K562 (cell line): ENCODE measurements around the gene CALCOCO2. TPM values are rescaled to one million over a fixed set of nuclear protein-coding genes. Genes with fewer than 3 reads are reported as not detected.

ENCODE experiments used
- ATAC-seq: fragments of 200-7000 bp; cut with Tn5 transposase; 3 replicates; pipeline ENCODE4 v1.9.1; 2020; ENCODE audit warnings: moderate library complexity
- Bru-seq: library from RNA; stranded (reverse); fragments of 400-500 nt; gene quantifications from one replicate; lab custom pipeline; 2021; lab: Mats Ljungman, UMichigan
- BruChase-seq, 2 experiments: library from RNA; stranded (reverse); fragments of 400-500 nt; gene quantifications; one replicate each; lab custom pipeline; 2021; lab: Mats Ljungman, UMichigan
- BruUV-seq: library from RNA; stranded (reverse); fragments of 400-500 nt; replicated peaks from 2 replicates; lab custom pipeline; 2021; lab: Mats Ljungman, UMichigan
- CTCF ChIA-PET: fragments of 300-600 bp; formaldehyde crosslinking; extraction: SDS; loops from one replicate; lab custom pipeline; 2021; ENCODE audit warnings: low intra/inter-chr PET ratio; lab: Yijun Ruan, JAX
- POLR2A ChIA-PET: fragments of 300-600, 350-650 bp; sonication (Branson Sonifier 250); formaldehyde crosslinking; extraction: SDS; loops from one replicate; lab custom pipeline; 2021; ENCODE audit warnings: antibody characterized with exemption, inconsistent platforms; lab: Yijun Ruan, JAX
- DNase-seq, 4 experiments: peaks; one replicate each; pipeline versions ENCODE4 v3.0.0 to v3.0.0-alpha.2; 2011 to 2018; ENCODE audit warnings: low spot score in 3 of 4, mixed read lengths in 3 of 4; ENCODE audit errors: extremely low read depth in 1 of 4
- FAIRE-seq: peaks from 2 replicates; lab custom pipeline; 2011; peaks lifted over from hg19 to GRCh38; lab: Jason Lieb, UNC
- H2AFZ ChIP-seq: 2 replicates; pipeline ENCODE4 v1.6.0; 2011; ENCODE audit warnings: low read depth, low read length, control low read depth, inconsistent platforms
- H3K27ac ChIP-seq: fragments of 200-600 bp; 3 replicates; pipeline ENCODE4 v1.8.0; 2011; ENCODE audit warnings: low read depth, mild to moderate bottlenecking, control low read depth, inconsistent platforms, low read length, moderate library complexity, mixed read lengths; ENCODE audit errors: extremely low read depth
- H3K27me3 ChIP-seq, 2 experiments: fragments of 300-600 bp in 1 of 2; 2 replicates in 1 of 2; 3 replicates in 1 of 2; pipeline versions ENCODE4 v1.6.0 to v1.8.0; 2011; ENCODE audit warnings: inconsistent platforms in 2 of 2, low read length in 2 of 2, mild to moderate bottlenecking in 1 of 2, mixed read lengths in 1 of 2, moderate library complexity in 1 of 2; ENCODE audit not compliant: control insufficient read depth in 2 of 2, insufficient read depth in 2 of 2
- H3K36me3 ChIP-seq: fragments of 300-600 bp; 3 replicates; pipeline ENCODE4 v1.8.0; 2011; ENCODE audit warnings: mild to moderate bottlenecking, low read length, inconsistent platforms; ENCODE audit not compliant: control insufficient read depth, insufficient read depth
- H3K4me1 ChIP-seq, 2 experiments: fragments of 200-600 bp in 1 of 2; replicated peaks in 1 of 2; 2 replicates in 1 of 2; 3 replicates in 1 of 2; pipeline versions ENCODE4 v1.5.1 to v1.8.0; 2011; ENCODE audit warnings: inconsistent platforms in 2 of 2, low read length in 2 of 2, mild to moderate bottlenecking in 1 of 2, mixed read lengths in 1 of 2, moderate library complexity in 1 of 2; ENCODE audit not compliant: control insufficient read depth in 2 of 2, insufficient read depth in 2 of 2
- H3K4me2 ChIP-seq: 2 replicates; pipeline ENCODE4 v1.6.1; 2011; ENCODE audit warnings: low read length, control low read depth, inconsistent platforms, mixed read lengths; ENCODE audit not compliant: insufficient read depth
- H3K4me3 ChIP-seq: fragments of 200-600 bp; sonication (generic), shearing (Covaris generic); 2 replicates; pipeline ENCODE4 v1.5.1; 2016; ENCODE audit warnings: control low read depth, inconsistent platforms
- H3K79me2 ChIP-seq: fragments of 200-600 bp; 3 replicates; pipeline ENCODE4 v1.8.0; 2011; ENCODE audit warnings: low read length, inconsistent platforms; ENCODE audit not compliant: control insufficient read depth, insufficient read depth
- H3K9ac ChIP-seq, 2 experiments: 2 replicates each; pipeline versions ENCODE4 v1.6.0 to v1.6.1; 2011; ENCODE audit warnings: low read depth in 2 of 2, low read length in 2 of 2, control low read depth in 1 of 2, inconsistent platforms in 1 of 2, mild to moderate bottlenecking in 1 of 2, mixed read lengths in 1 of 2; ENCODE audit not compliant: insufficient read depth in 1 of 2
- H3K9me1 ChIP-seq: one replicate; pipeline ENCODE4 v1.6.0; 2011; ENCODE audit warnings: inconsistent platforms, mild to moderate bottlenecking, low read length, moderate library complexity; ENCODE audit not compliant: control insufficient read depth, insufficient read depth
- H3K9me3 ChIP-seq: replicated peaks from 2 replicates; pipeline ENCODE4 v1.5.1; 2011; ENCODE audit warnings: low read depth, low read length, inconsistent platforms; ENCODE audit not compliant: control insufficient read depth, insufficient read depth
- H4K20me1 ChIP-seq: replicated peaks from 2 replicates; pipeline ENCODE4 v1.6.1; 2011; ENCODE audit warnings: low read length, inconsistent platforms, mixed read lengths; ENCODE audit not compliant: control insufficient read depth, insufficient read depth
- CEBPB ChIP-seq: fragments of 450-650 bp; IDR thresholded peaks from 2 replicates; pipeline ENCODE4 v1.6.1; 2016; ENCODE audit warnings: missing genetic modification characterization, missing compliant biosample characterization
- ESRRA ChIP-seq: fragments of 450-650 bp; IDR thresholded peaks from 2 replicates; pipeline ENCODE4 v1.6.1; 2014; ENCODE audit warnings: low read depth, mild to moderate bottlenecking, moderate library complexity, borderline replicate concordance
- FOXM1 ChIP-seq, 2 experiments: fragments of 450-650 bp in 1 of 2; sonication (generic) in 1 of 2; formaldehyde crosslinking in 1 of 2; IDR thresholded peaks; 2 replicates each; pipeline versions ENCODE4 v1.6.1 to v1.9.0; 2017 to 2022; ENCODE audit warnings: low read depth in 2 of 2, mild to moderate bottlenecking in 2 of 2, missing genetic modification reagents in 1 of 2, moderate library complexity in 1 of 2
- THAP12 ChIP-seq: fragments of 250-450 bp; sonication (Bioruptor Pico); IDR thresholded peaks from 2 replicates; pipeline ENCODE4 v1.9.0; 2021; ENCODE audit warnings: mild to moderate bottlenecking, inconsistent platforms
- ZNF717 ChIP-seq: fragments of 250-450 bp; sonication (Bioruptor Pico); IDR thresholded peaks from 2 replicates; pipeline ENCODE4 v1.5.0; 2021
- WGBS: fragments of 100-300 bp; shearing (Covaris generic); methylation state at CpG from one replicate; pipeline ENCODE4 v1.1.6; 2016; ENCODE audit warnings: low coverage, mixed read lengths; ENCODE audit not compliant: insufficient coverage; ENCODE audit errors: missing lambda C conversion rate; 5-methylcytosine and 5-hydroxymethylcytosine counted together
- in situ Hi-C: fragments of 300-500 bp; cut with MboI; formaldehyde crosslinking; loops from 4 replicates; pipeline ENCODE4 v1.15.0; 2018; ENCODE audit warnings: inconsistent platforms, mixed read lengths
- intact Hi-C: fragments of 100-400 bp; cut with micrococcal nuclease; formaldehyde crosslinking; loops from 2 replicates; pipeline ENCODE4 v1.14.2; 2022
- long read RNA-seq, 3 experiments: library from polyadenylated mRNA in 2 of 3; library from RNA in 1 of 3; unstranded in 2 of 3; stranded (forward) in 1 of 3; transcript quantifications; one replicate each; pipeline ENCODE4 v2.0.0, GENCODE V29; 2019 to 2022
- polyA minus RNA-seq, 3 experiments: library from RNA; depleted of rRNA, polyadenylated mRNA; stranded (reverse); fragments of >200 nt; gene quantifications; 2 replicates each; pipeline ENCODE4 v1.2.3, GENCODE V29; 2011
- polyA plus RNA-seq, 8 experiments: library from polyadenylated mRNA; depleted of rRNA in 4 of 8; stranded (reverse) in 5 of 8; unstranded in 3 of 8; fragments of >200 nt; fragmentation: Nextera tagmentation in 2 of 8; fragmentation: Illumina TruSeq in 1 of 8; extraction: Ambion mirVana in 2 of 8; extraction: Trizol in 1 of 8; gene quantifications; 2 replicates each; pipeline versions ENCODE4 v1.2.1 to v1.2.3, GENCODE V29; 2011 to 2014; ENCODE audit warnings: inconsistent platforms in 1 of 8, missing spikeins in 1 of 8
- total RNA-seq, 7 experiments: library from RNA; depleted of rRNA in 6 of 7; stranded (reverse); fragments of >200 nt in 6 of 7; fragmentation: Illumina TruSeq in 2 of 7; extraction: Trizol in 2 of 7; gene quantifications; 2 replicates each; pipeline versions ENCODE4 v1.2.1 to v1.2.3, GENCODE V29; 2011 to 2021; ENCODE audit warnings: low replicate concordance in 1 of 7
- TF ChIP-seq, protein P1 (sequence below): fragments of 450-650 bp; IDR thresholded peaks from 2 replicates; pipeline ENCODE4 v1.6.1; 2014; ENCODE audit warnings: low read depth, mild to moderate bottlenecking, moderate library complexity, borderline replicate concordance

The CALCOCO2 gene
- total RNA-seq (2011; cell fraction: chromatin; rRNA removed; ENCODE audit: low replicate concordance): 99.5 and 212 TPM in 2 replicates
- total RNA-seq (2011; cell fraction: nucleolus; rRNA removed): 64.4 and 72.4 TPM in 2 replicates
- 126 and 140 TPM in 2 replicates for total RNA-seq (2011; cell fraction: nucleoplasm; rRNA removed)
- total RNA-seq (2014; rRNA removed) (24.1 and 24.8 TPM in 2 replicates), total RNA-seq (2014; rRNA removed; fragmentation: Illumina TruSeq; extraction: Trizol) (71.1 and 87.2 TPM in 2 replicates), total RNA-seq (2015; rRNA removed; fragmentation: Illumina TruSeq; extraction: Trizol) (38.4 and 39.8 TPM in 2 replicates), total RNA-seq (2021) (67.5 and 69.4 TPM in 2 replicates), polyA plus RNA-seq (2011; rRNA removed) (87.3 and 117 TPM in 2 replicates), polyA plus RNA-seq (2014; fragmentation: Illumina TruSeq; extraction: Trizol) (74.7 and 79.9 TPM in 2 replicates), polyA plus RNA-seq (2014; fragmentation: Nextera tagmentation; extraction: Ambion mirVana) (10 to 100 TPM; 34.6 to 85.9 TPM), polyA plus RNA-seq (2014; rRNA removed) (52.9 and 63.2 TPM in 2 replicates), polyA minus RNA-seq (2011; rRNA and poly(A)+ RNA removed) (160 and 191 TPM in 2 replicates), Bru-seq, nascent RNA (percentile 72 among the genes with signal in this experiment), BruChase-seq, experiment 1, labeled RNA remaining after a 2-hour chase (percentile 82 among the genes with signal in this experiment), BruChase-seq, experiment 2, labeled RNA remaining after a 6-hour chase (percentile 82 among the genes with signal in this experiment)
- 28.1 and 43.7 TPM in 2 replicates for polyA plus RNA-seq (2011; cell fraction: cytosol; rRNA removed)
- 90.8 and 154 TPM in 2 replicates for polyA plus RNA-seq (2011; cell fraction: nucleus; rRNA removed)
- polyA plus RNA-seq (2012): 61.5 and 168 TPM in 2 replicates
- polyA minus RNA-seq (2011; cell fraction: cytosol; rRNA and poly(A)+ RNA removed): 37.6 and 58.6 TPM in 2 replicates
- 24.8 and 62.5 TPM in 2 replicates for polyA minus RNA-seq (2011; cell fraction: nucleus; rRNA and poly(A)+ RNA removed)
- long read RNA-seq, experiment 1, transcript CALCOCO2-201 (13 exons, 3,682 nt): major isoform, 79 of 122 reads
- long read RNA-seq, experiment 1, partial matches to known transcripts: 20 of 122 reads
- long read RNA-seq, experiment 1, other reads (novel, unspliced or antisense): 22 of 122 reads
- long read RNA-seq, experiment 2, transcript CALCOCO2-201 (13 exons, 3,682 nt): major isoform, 6 of 32 reads
- long read RNA-seq, experiment 2, partial matches to known transcripts: 13 of 32 reads
- long read RNA-seq, experiment 2, other reads (novel, unspliced or antisense): 13 of 32 reads
- long read RNA-seq, experiment 3, transcript CALCOCO2-201 (13 exons, 3,682 nt): major isoform, 23 of 34 reads
- long read RNA-seq, experiment 3, partial matches to known transcripts: 6 of 34 reads
- long read RNA-seq, experiment 3, other reads (novel, unspliced or antisense): 4 of 34 reads

GRCh38 chr17:48830840-48831548 lies at the start of gene CALCOCO2:
Gene CALCOCO2, plus strand, starts transcription at chr17:48831035. Its CDS starts 10,673 bp downstream, at chr17:48841708.
- Histone ChIP-seq H3K27ac (peak within 1 kb of the TSS; percentile 85), H3K4me3 (peak within 1 kb of the TSS; percentile 93), H2AFZ (peak within 1 kb of the TSS; percentile 95), H3K79me2 (peaks cover 32% of the 10 kb centered on the region), H3K9ac (peak within 1 kb of the TSS; percentile 83 to 97), H3K4me2 (peak within 1 kb of the TSS; percentile 98), H3K9me1 (no peaks in the 10 kb centered on the region), H3K27me3 (no peaks in the 10 kb centered on the region), H3K4me1 (peaks cover 0 to 16% of the 10 kb centered on the region in 2 experiments; a peak in 4 of 5 replicates), H3K9me3 (no peaks in the 10 kb centered on the region), H3K36me3 (no peaks in the 10 kb centered on the region), H4K20me1 (no peaks in the 10 kb centered on the region; the same call in 1 of the 2 replicates)
- FAIRE-seq: peak; percentile 85
- peak; percentile 98 for ATAC-seq
- CTCF ChIA-PET: no interaction called here
- intact Hi-C loops (no loop called here), in situ Hi-C loops (no loop called here)
- BruUV-seq: TSS peak; percentile 62
- WGBS: 1% methylated on average over 46 of the region's 48 CpGs
- POLR2A ChIA-PET: interaction anchor here (1.0 to 2.3 kb wide), 6 partner anchors 10 to 61 kb away, joined by 4 to 11 read pairs (median 6); partner anchors contain the start of gene ATP5MC1
- peak; percentile 96 to 98 (median 97) for DNase-seq
- TF ChIP-seq, protein P1, sequence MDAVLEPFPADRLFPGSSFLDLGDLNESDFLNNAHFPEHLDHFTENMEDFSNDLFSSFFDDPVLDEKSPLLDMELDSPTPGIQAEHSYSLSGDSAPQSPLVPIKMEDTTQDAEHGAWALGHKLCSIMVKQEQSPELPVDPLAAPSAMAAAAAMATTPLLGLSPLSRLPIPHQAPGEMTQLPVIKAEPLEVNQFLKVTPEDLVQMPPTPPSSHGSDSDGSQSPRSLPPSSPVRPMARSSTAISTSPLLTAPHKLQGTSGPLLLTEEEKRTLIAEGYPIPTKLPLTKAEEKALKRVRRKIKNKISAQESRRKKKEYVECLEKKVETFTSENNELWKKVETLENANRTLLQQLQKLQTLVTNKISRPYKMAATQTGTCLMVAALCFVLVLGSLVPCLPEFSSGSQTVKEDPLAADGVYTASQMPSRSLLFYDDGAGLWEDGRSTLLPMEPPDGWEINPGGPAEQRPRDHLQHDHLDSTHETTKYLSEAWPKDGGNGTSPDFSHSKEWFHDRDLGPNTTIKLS: peak; percentile 48; the same call in 1 of the 2 replicates
- TF ChIP-seq ESRRA: 0 out of 2 replicates have a peak, but pooled peaks have one; percentile 33
- peak; percentile 53; the same call in 1 of the 2 replicates for TF ChIP-seq THAP12 (CRISPR knock-in tag)
- peak; percentile 98 for TF ChIP-seq CEBPB (tag)
- TF ChIP-seq FOXM1 (IDR thresholded peaks at IDR 0.05; ENCODE audit: low read depth): no peak
- no peak for TF ChIP-seq FOXM1 (CRISPR knock-in tag; IDR thresholded peaks at IDR 0.05; ENCODE audit: low read depth)
- no peak for TF ChIP-seq ZNF717 (CRISPR knock-in tag)
